ENCODE data around the gene TAOK2. TPM values are rescaled to one million over a fixed set of nuclear protein-coding genes. Genes with fewer than 3 reads are reported as not detected.

The TAOK2 gene
- total and polyA plus RNA-seq, 2 experiments from 2014 or later = 13.6 to 57.9 TPM

DNA sequence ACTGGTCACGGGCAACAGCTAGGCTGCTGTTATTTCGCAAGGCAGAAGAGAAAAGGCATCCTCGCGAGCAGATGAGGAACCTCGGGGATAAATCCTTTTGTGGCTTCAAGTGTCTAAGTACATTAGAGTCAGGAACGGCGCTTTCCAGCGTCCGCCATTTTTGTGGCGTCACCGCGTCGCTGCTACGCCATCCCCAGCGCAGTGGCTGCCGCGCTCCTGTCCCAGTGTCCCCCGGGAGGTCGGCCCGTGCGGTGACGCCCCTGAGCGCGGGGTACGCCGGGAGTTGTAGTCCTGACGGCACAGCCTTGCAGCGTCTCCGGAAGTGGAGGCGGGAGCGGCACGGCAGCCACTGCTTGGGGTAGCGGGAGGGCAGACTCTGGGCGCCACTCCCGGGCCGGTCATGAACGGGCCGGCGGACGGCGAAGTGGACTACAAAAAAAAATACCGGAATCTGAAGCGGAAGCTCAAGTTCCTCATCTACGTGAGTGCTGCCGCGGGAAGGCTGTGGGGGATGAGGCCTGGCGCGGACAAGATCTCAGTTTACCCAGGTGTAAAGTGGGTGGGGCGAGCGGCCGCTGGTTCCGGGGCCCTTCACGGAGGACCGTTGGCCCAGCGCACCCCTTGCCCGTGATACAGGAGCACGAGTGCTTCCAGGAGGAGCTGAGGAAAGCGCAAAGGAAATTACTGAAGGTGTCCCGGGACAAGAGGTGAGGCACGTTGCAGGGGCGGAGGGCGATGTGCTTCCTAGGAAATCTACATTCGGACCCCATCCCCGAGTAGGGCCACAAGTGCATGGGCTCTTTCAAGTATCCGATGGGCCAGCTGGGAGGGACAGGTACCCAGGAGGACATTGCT, 22.5 kb downstream of the TAOK2 start, which contains the start of gene INO80E:
TSS of gene INO80E (plus strand) at position 331 of the 855 bp plus-strand sequence. CDS start at position 401, 70 bp downstream.
- H3K79me2 ChIP-seq (ENCODE audit: insufficient read depth) = peaks cover 19% of the 10 kb centered on the region
- no peaks in the 10 kb centered on the region for H3K9me2 ChIP-seq (ENCODE audit: insufficient read depth)
- H3K4me1 ChIP-seq (ENCODE audit: insufficient read depth) = peaks cover 15% of the 10 kb centered on the region
- H2AFZ ChIP-seq = peak within 1 kb of the TSS; percentile 95
- in situ Hi-C loops (cut with MboI) = no loop called here
- peaks cover 16% of the 10 kb centered on the region for H3F3A ChIP-seq (ENCODE audit: insufficient read depth)
- peak within 1 kb of the TSS; percentile 81 for H3K27ac ChIP-seq
- peaks cover 4% of the 10 kb centered on the region; the same call in 1 of the 2 replicates for H3K36me3 ChIP-seq (ENCODE audit: low read depth)
- no peaks in the 10 kb centered on the region for H4K20me1 ChIP-seq (ENCODE audit: insufficient read depth)
- peak within 1 kb of the TSS; percentile 89 for H3K4me2 ChIP-seq (ENCODE audit: unreplicated experiment)
- H3K9me3 ChIP-seq (ENCODE audit: low read depth) = no peaks in the 10 kb centered on the region
- peak within 1 kb of the TSS; percentile 86 for H3K9ac ChIP-seq
- TF ChIP-seq EZH2phosphoT487 (IDR thresholded peaks at IDR 0.05; ENCODE audit: insufficient read depth, low read depth) = no peak
- TF ChIP-seq EZH2 (IDR thresholded peaks at IDR 0.05; ENCODE audit: insufficient read depth, poor library complexity, severe bottlenecking) = no peak
- no peaks in the 10 kb centered on the region for H3K27me3 ChIP-seq (replicated peaks; ENCODE audit: insufficient read depth)
- 0 to 1% methylated on average over 63 to 65 of the region's 65 CpGs for WGBS, 2 experiments (ENCODE audit: low coverage in 1 of 2, low lambda C conversion rate in 2 of 2, missing lambda C conversion rate in 2 of 2)
- DNase-seq = peak; percentile 98
- H3K4me3 ChIP-seq = peak within 1 kb of the TSS; percentile 91

DNA sequence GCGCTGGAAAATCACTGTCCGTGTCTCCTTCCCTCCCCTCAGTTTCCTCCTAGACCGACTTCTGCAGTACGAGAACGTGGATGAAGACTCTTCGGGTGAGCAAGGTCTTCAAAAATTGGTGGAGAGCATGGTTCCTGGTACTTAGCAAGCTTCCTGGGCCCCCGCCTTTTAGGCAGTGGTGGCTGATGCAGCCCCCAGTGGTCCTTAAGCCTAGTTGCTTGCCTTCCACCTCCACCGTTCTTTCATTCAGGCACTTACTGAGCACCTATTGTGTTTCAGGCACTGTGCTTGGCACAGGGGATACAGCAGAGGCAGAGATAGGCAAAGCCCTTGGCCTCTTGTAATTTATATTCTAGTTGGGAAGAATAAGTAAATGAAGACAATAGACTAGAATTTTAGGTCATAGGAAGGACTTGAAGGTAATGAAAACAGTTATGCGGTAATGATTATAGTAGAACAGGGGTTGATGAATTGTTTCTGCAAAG, 23.1 kb downstream of the TAOK2 start:
- no peak overlapping the region for H3K27ac ChIP-seq
- no peak for TF ChIP-seq EZH2 (IDR thresholded peaks at IDR 0.05; ENCODE audit: insufficient read depth, poor library complexity, severe bottlenecking)
- no peak for TF ChIP-seq EZH2phosphoT487 (IDR thresholded peaks at IDR 0.05; ENCODE audit: insufficient read depth, low read depth)
- peak overlapping the region; percentile 95 for H2AFZ ChIP-seq
- peak overlapping the region; percentile 89 for H3K4me2 ChIP-seq (ENCODE audit: unreplicated experiment)
- no peaks in the 10 kb centered on the region for H3K9me2 ChIP-seq (ENCODE audit: insufficient read depth)
- in situ Hi-C loops (cut with MboI) = no loop called here
- no peaks in the 10 kb centered on the region for H4K20me1 ChIP-seq (ENCODE audit: insufficient read depth)
- DNase-seq = no peak
- H3K9ac ChIP-seq = peak overlapping the region; percentile 86
- peaks cover 19% of the 10 kb centered on the region for H3K79me2 ChIP-seq (ENCODE audit: insufficient read depth)
- H3K4me3 ChIP-seq = peak overlapping the region; percentile 91
- peaks cover 16% of the 10 kb centered on the region for H3F3A ChIP-seq (ENCODE audit: insufficient read depth)
- no peaks in the 10 kb centered on the region for H3K27me3 ChIP-seq (replicated peaks; ENCODE audit: insufficient read depth)
- H3K36me3 ChIP-seq (ENCODE audit: low read depth) = peaks cover 4% of the 10 kb centered on the region; the same call in 1 of the 2 replicates
- H3K9me3 ChIP-seq (ENCODE audit: low read depth) = no peaks in the 10 kb centered on the region
- 17 to 22% methylated on average over 9 of the region's 9 CpGs for WGBS, 2 experiments (ENCODE audit: low coverage in 1 of 2, low lambda C conversion rate in 2 of 2, missing lambda C conversion rate in 2 of 2)
- peaks cover 15% of the 10 kb centered on the region for H3K4me1 ChIP-seq (ENCODE audit: insufficient read depth)

DNA sequence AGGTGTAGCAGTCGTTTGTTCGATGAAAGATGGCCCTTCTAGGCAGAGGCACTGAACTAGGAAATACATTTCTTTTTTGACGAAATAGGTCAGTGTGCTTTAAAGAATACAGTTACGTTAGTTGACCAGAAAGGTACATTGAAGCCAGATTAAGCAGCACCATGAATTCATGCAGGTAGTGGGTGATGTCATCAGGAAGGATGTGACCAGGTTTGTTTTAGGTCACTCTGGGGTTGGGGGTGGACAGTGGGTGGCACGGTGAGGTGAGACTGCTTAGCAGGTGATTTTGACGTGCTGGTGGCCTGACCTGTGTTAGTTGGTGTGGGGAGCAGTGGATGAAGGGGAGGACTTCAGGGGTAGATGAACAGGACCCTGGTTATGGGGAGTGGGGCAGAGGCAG, 25.9 kb downstream of the TAOK2 start:
- no peak for DNase-seq
- no peak overlapping the region for H3K27ac ChIP-seq
- H3K9ac ChIP-seq = no peak overlapping the region
- H3K9me3 ChIP-seq (ENCODE audit: low read depth) = no peaks in the 10 kb centered on the region
- H2AFZ ChIP-seq = no peak overlapping the region
- no peaks in the 10 kb centered on the region for H3K27me3 ChIP-seq (replicated peaks; ENCODE audit: insufficient read depth)
- in situ Hi-C loops (cut with MboI) = no loop called here
- no peaks in the 10 kb centered on the region for H3K36me3 ChIP-seq (ENCODE audit: low read depth)
- H3F3A ChIP-seq (ENCODE audit: insufficient read depth) = peaks cover 2% of the 10 kb centered on the region; the same call in 1 of the 2 replicates
- H3K4me1 ChIP-seq (ENCODE audit: insufficient read depth) = peaks cover 8% of the 10 kb centered on the region
- TF ChIP-seq EZH2phosphoT487 (IDR thresholded peaks at IDR 0.05; ENCODE audit: insufficient read depth, low read depth) (no peak), EZH2 (IDR thresholded peaks at IDR 0.05; ENCODE audit: insufficient read depth, poor library complexity, severe bottlenecking) (no peak)
- H3K4me3 ChIP-seq = no peak overlapping the region
- no peaks in the 10 kb centered on the region for H4K20me1 ChIP-seq (ENCODE audit: insufficient read depth)
- H3K4me2 ChIP-seq (ENCODE audit: unreplicated experiment) = no peak overlapping the region
- no peaks in the 10 kb centered on the region for H3K9me2 ChIP-seq (ENCODE audit: insufficient read depth)
- H3K79me2 ChIP-seq (ENCODE audit: insufficient read depth) = peaks cover 19% of the 10 kb centered on the region
- WGBS, 2 experiments (ENCODE audit: low coverage in 1 of 2, low lambda C conversion rate in 2 of 2, missing lambda C conversion rate in 2 of 2) = 95 to 98% methylated on average over 6 of the region's 6 CpGs

- TF ChIP-seq EZH2phosphoT487 (IDR thresholded peaks at IDR 0.05; ENCODE audit: insufficient read depth, low read depth) (no peak), EZH2 (IDR thresholded peaks at IDR 0.05; ENCODE audit: insufficient read depth, poor library complexity, severe bottlenecking) (no peak)
- in situ Hi-C loops (cut with MboI) = no loop called here
- WGBS, 2 experiments (ENCODE audit: low coverage in 1 of 2, low lambda C conversion rate in 2 of 2, missing lambda C conversion rate in 2 of 2) = 75 to 82% methylated on average over 23 to 33 of the region's 33 CpGs
- Histone ChIP-seq H3K79me2 (ENCODE audit: insufficient read depth) (peaks cover 19% of the 10 kb centered on the region), H4K20me1 (ENCODE audit: insufficient read depth) (no peaks in the 10 kb centered on the region), H3K27ac (no peak overlapping the region), H3K4me2 (ENCODE audit: unreplicated experiment) (no peak overlapping the region), H3F3A (ENCODE audit: insufficient read depth) (no peaks in the 10 kb centered on the region), H3K4me3 (no peak overlapping the region), H3K9me3 (ENCODE audit: low read depth) (no peaks in the 10 kb centered on the region), H3K4me1 (ENCODE audit: insufficient read depth) (0 out of 2 replicates have a peak, but pooled peaks cover 4% of the 10 kb centered on the region), H3K36me3 (ENCODE audit: low read depth) (no peaks in the 10 kb centered on the region), H3K9me2 (ENCODE audit: insufficient read depth) (no peaks in the 10 kb centered on the region), H3K9ac (no peak overlapping the region), H3K27me3 (replicated peaks; ENCODE audit: insufficient read depth) (no peaks in the 10 kb centered on the region), H2AFZ (no peak overlapping the region)
- no peak for DNase-seq
Measured at GRCh38 chr16:30000735-30001631, 27.3 kb downstream of the TAOK2 start.

Data from GM23248 (cell line).